ENCODE data around the gene CFAP99. TPM values are rescaled to one million over a fixed set of nuclear protein-coding genes. Genes with fewer than 3 reads are reported as not detected.

The CFAP99 gene
- total and polyA plus RNA-seq, 3 donors from 2014 or later, result 30.5 to 41.2 (median 40.1) TPM

DNA sequence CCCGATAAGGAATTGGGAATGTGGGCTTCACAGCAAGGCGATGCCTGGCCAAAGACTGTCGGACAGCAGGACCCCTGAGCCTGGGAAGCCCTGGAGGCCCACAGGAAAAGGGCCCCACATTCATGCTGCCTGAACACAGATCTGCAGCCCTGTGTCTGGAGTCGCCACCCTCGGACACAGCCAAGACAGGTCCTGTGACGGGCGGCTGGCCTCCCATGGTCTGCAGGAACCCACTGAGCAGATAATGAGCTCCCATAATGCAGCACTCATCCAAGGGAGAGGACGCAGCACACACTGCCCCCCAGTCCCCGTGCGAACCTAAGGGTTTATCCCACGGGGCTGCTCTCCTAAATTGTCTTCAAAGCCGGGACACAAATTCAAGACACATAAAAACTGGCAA, 30.9 kb upstream of the CFAP99 start:
- Histone ChIP-seq H3K9me3 (no peaks in the 10 kb centered on the region), H3K27ac (no peak overlapping the region), H3K27me3 (no peaks in the 10 kb centered on the region), H3K4me3 (no peak overlapping the region), H3K4me1 (peaks cover 13% of the 10 kb centered on the region), H3K36me3 (ENCODE audit: low read depth, missing control alignments) (no peaks in the 10 kb centered on the region)
- DNase-seq, result no peak
- no peak for TF ChIP-seq POLR2A (IDR thresholded peaks at IDR 0.05)
- TF ChIP-seq, protein P1, sequence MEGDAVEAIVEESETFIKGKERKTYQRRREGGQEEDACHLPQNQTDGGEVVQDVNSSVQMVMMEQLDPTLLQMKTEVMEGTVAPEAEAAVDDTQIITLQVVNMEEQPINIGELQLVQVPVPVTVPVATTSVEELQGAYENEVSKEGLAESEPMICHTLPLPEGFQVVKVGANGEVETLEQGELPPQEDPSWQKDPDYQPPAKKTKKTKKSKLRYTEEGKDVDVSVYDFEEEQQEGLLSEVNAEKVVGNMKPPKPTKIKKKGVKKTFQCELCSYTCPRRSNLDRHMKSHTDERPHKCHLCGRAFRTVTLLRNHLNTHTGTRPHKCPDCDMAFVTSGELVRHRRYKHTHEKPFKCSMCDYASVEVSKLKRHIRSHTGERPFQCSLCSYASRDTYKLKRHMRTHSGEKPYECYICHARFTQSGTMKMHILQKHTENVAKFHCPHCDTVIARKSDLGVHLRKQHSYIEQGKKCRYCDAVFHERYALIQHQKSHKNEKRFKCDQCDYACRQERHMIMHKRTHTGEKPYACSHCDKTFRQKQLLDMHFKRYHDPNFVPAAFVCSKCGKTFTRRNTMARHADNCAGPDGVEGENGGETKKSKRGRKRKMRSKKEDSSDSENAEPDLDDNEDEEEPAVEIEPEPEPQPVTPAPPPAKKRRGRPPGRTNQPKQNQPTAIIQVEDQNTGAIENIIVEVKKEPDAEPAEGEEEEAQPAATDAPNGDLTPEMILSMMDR (IDR thresholded peaks at IDR 0.05), result no peak
- WGBS, 2 donors, result 89 to 93% methylated on average over 7 to 12 of the region's 12 CpGs
- intact Hi-C loops (cut with DNase I; ENCODE audit: low total_unique reads), result no loop called here

DNA sequence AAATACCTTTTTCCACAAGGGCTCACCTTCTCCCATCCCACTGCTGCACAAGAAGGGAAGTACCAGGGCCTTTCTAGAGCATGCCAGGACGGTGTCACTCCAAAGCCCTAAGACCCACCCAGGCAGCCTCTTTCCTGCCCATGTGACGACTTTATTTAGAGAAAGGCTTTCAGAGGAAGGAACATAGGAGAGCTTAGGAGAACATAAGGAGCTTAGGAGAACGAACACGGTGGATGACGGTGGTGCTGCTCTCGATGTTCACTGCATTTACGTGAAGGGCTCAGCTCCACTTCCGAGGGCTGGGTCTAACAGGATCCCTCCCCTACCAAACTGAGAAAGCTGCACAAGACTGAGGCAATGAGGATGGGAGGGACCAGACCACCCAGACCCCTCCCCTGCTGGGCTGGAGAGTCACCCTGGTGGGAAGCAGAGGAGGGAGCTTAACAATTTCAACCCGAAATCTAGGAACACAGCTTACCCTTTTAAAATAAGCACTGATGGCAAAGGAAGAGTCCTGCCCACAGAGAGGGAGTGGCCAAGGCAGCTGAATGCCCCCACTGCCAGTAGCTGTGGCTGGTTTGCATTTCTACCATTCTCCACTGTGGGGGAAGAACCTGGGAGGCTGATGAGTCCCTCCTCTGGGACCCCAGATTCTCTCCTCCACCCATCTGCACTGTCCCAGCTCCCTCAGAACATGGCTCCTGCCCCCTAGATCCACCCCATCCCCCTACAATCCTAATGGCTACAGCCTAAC, 30.1 kb upstream of the CFAP99 start:
- TF ChIP-seq, protein P1 (IDR thresholded peaks at IDR 0.05), result no peak
- no peak for TF ChIP-seq POLR2A (IDR thresholded peaks at IDR 0.05)
- no peaks in the 10 kb centered on the region for H3K27me3 ChIP-seq
- no peak overlapping the region for H3K4me3 ChIP-seq
- 50 to 55% methylated on average over 9 of the region's 9 CpGs for WGBS, 2 donors
- H3K36me3 ChIP-seq (ENCODE audit: low read depth, missing control alignments), result no peaks in the 10 kb centered on the region
- peaks cover 16% of the 10 kb centered on the region for H3K4me1 ChIP-seq
- intact Hi-C loops (cut with DNase I; ENCODE audit: low total_unique reads), result no loop called here
- no peaks in the 10 kb centered on the region for H3K9me3 ChIP-seq
- DNase-seq, result no peak
- no peak overlapping the region for H3K27ac ChIP-seq

DNA sequence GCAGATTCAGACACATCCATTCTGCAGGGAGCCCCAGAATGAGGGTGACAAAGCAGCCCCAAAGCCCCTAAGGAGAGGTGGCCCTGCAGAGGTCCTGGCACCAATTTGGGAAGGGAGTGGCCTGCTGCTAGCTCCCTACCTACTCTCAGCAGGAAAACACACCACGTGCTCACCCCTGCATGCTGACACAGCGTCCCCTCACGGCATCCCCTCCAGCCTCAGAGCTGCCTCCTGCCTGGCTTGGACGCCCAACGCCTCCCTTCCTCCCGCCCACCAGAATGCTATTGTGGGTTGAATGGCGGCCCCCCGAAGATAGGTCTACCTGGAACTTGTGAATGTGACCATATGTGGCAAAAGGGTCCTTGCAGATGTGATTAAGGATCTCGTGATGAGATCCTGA, 29.1 kb upstream of the CFAP99 start:
- Histone ChIP-seq H3K4me3 (no peak overlapping the region), H3K27me3 (no peaks in the 10 kb centered on the region), H3K9me3 (no peaks in the 10 kb centered on the region), H3K27ac (no peak overlapping the region), H3K36me3 (ENCODE audit: low read depth, missing control alignments) (no peaks in the 10 kb centered on the region), H3K4me1 (peaks cover 22% of the 10 kb centered on the region)
- no peak for TF ChIP-seq POLR2A (IDR thresholded peaks at IDR 0.05)
- TF ChIP-seq, protein P1 (IDR thresholded peaks at IDR 0.05), result no peak
- DNase-seq, result no peak
- WGBS, 2 donors, result 89 to 93% methylated on average over 7 to 9 of the region's 9 CpGs
- intact Hi-C loops (cut with DNase I; ENCODE audit: low total_unique reads), result no loop called here

DNA sequence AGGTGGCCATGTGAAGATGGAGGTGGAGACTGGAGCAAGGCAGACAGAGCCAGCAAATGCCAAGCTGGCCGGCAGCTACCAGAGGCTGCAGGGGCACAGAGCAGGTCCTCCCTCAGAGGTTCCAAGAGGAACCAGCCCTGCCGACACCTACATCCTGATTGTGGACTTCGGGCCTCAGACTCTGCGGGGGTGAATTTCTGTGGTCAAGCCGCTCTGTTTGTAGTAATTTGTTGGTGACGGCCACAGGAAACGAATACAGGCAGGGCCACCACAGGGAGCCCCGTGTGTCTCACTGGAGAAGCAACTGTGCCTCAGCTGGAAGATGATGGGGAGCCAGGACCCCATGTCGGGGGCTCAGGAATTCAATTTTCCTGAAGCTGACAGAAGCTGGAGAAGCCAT, 28.6 kb upstream of the CFAP99 start:
- Histone ChIP-seq H3K36me3 (ENCODE audit: low read depth, missing control alignments) (no peaks in the 10 kb centered on the region), H3K4me3 (no peak overlapping the region), H3K4me1 (peaks cover 22% of the 10 kb centered on the region), H3K27me3 (no peaks in the 10 kb centered on the region), H3K27ac (no peak overlapping the region), H3K9me3 (no peaks in the 10 kb centered on the region)
- TF ChIP-seq, protein P1 (IDR thresholded peaks at IDR 0.05), result no peak
- no peak for TF ChIP-seq POLR2A (IDR thresholded peaks at IDR 0.05)
- intact Hi-C loops (cut with DNase I; ENCODE audit: low total_unique reads), result no loop called here
- WGBS, 2 donors, result 73 to 81% methylated on average over 9 of the region's 9 CpGs
- no peak for DNase-seq
